Measurements from ENCODE around the gene DEFB113.

The DEFB113 gene

GRCh38 chr6:49934770-49935169 lies 34.7 kb downstream of the DEFB113 start:
- no peak for DNase-seq

- DNase-seq = no peak
These were observed 35.9 kb downstream of the DEFB113 start for GRCh38 chr6:49933526-49933925.

- no peak for DNase-seq
These were observed 40.1 kb downstream of the DEFB113 start for GRCh38 chr6:49929340-49929739.

- peak; percentile 40 for DNase-seq
These were observed 45.6 kb downstream of the DEFB113 start for GRCh38 chr6:49923826-49924225.

DNA sequence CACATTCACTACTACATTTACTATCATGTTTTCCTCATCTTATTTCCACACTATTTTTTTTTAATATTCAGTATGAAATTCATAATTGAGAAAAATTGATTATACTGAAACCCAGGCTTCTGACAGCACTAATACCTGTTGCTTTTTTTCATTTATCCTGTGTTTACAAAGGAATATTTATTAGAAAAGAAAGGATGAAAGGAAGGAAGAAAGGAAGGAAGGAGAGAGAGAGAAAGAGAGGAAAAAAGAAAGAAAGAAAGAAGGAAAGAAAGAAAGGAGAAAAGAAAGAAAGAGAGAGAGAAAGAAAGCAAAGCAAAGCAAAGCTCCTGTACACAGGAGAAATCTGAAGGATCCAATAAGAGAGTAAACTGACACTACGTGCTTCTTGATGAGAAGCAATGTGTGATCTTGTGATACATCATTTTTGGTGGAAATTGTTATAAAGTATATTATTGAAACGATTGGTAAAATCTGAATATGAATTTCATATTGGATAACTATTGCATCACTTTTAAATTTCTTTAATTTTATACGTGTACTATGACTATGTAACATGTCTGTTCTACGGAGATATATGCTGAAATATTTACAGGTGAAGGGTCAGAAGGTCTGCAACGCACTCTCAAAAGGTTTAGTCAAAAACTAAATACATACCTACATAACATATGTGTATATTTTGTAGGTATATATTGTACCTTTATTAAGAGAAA lies 49.3 kb downstream of the DEFB113 start:
- no peak for DNase-seq

GRCh38 chr6:49919261-49919660 lies 50.2 kb downstream of the DEFB113 start:
- no peak for DNase-seq

DNA sequence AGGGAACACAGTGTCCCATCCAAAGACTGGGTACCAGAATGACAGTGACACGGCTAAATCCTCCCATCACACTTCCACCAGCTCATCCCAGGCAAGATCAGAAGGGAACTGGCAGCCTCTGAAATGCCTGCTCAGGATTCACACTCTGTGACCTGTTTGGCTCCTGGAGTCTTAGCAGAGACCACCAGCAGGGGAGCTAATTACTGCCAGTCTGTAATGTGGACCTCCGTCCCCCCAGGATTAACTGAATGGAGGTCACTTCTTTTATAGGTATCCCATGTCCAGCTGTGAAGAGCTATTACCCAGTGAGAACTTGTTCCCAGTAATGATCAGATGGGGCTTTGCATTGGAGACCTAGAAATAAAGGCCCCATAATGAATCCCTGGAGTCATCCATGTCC lies 50.6 kb downstream of the DEFB113 start:
- DNase-seq = no peak
